ENCODE measurements around the gene FLNA. TPM values are rescaled to one million over a fixed set of nuclear protein-coding genes. Genes with fewer than 3 reads are reported as not detected.

Gene FLNA
- total RNA-seq, 2 experiments from 2014 or later = 1,602 to 2,011 TPM

DNA sequence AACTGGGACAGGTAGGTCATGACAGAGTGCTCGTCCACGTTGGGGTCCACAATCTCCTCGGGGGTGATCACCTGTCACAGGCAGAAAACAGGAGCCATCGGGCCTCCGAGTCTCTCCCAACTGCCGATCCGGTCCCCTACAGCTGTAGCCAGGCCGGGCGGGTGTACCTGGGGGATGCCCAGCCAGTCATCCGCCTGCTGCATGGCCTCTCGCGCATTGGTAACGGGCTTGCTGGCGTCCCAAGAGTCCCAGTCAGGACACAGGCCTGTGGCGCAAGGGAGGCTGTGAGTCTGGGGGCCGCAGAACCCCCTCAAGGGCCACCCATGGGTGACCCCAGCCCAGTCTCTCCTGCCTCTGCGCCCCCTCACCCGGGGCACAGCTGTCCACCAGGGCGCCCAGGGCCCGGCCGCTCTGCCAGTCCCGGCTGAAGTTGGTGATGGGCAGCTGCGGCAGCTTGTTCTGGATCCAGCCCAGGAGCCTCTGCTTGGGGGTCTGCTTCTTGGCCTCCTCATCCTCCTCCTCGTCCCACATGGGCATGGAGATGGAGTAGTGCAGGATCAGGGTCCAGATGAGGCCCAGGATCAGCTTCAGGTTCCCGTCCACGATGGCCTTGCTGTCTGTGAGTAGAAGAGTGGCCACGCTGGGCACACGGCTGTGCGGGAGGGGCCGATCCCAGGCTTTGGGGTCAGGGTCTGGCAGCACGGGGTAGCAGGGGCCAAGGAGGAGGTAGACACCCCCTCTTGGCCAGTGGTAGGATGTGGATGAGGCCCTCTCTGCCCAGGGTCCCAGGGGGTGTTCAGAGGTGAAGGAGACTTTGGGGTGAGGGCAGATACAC, 6.7 kb downstream of the FLNA start:
- Mint-ChIP-seq H3K27me3 (no peaks in the 10 kb centered on the region), H3K4me3 (peak overlapping the region; percentile 96), H3K36me3 (peaks cover 38% of the 10 kb centered on the region), H3K9me3 (ENCODE audit: low read depth) (no peaks in the 10 kb centered on the region), H3K4me1 (peaks cover 38% of the 10 kb centered on the region), H3K27ac (peak overlapping the region; percentile 83)
- ATAC-seq (no peak), DNase-seq (no peak)
- CTCF ChIA-PET = interaction anchor here (0.8 kb wide), 1 partner anchor 161 kb away, joined by 3 read pairs; no protein-coding TSS in a partner anchor

DNA sequence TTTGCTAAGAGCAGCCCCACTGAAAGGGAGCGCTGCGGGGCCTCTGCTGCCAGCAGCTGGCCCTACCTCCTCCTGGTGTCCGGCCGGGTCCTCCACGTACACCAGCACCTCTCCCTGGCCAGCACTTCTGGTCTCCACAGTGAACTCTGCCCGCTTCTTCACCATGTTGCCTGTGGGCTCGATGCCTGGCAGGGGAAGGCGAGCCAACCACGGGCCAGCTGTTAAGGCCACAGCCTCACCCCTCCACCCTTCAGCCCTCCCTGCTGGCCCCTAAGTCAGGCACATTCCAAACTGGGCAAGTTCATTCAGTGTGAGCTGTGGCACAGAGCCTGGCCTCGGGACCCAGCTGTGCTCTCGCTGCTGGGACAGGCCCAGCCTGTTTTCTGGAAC, 7.8 kb downstream of the FLNA start:
- ATAC-seq = no peak
- Mint-ChIP-seq H3K9me3 (ENCODE audit: low read depth) (no peaks in the 10 kb centered on the region), H3K4me3 (no peak overlapping the region), H3K27me3 (no peaks in the 10 kb centered on the region), H3K4me1 (peaks cover 38% of the 10 kb centered on the region), H3K36me3 (peaks cover 42% of the 10 kb centered on the region), H3K27ac (peak overlapping the region; percentile 56)
- DNase-seq = no peak
- CTCF ChIA-PET = interaction anchor here (1.4 kb wide), 1 partner anchor 16 kb away, joined by 5 read pairs; no protein-coding TSS in a partner anchor

DNA sequence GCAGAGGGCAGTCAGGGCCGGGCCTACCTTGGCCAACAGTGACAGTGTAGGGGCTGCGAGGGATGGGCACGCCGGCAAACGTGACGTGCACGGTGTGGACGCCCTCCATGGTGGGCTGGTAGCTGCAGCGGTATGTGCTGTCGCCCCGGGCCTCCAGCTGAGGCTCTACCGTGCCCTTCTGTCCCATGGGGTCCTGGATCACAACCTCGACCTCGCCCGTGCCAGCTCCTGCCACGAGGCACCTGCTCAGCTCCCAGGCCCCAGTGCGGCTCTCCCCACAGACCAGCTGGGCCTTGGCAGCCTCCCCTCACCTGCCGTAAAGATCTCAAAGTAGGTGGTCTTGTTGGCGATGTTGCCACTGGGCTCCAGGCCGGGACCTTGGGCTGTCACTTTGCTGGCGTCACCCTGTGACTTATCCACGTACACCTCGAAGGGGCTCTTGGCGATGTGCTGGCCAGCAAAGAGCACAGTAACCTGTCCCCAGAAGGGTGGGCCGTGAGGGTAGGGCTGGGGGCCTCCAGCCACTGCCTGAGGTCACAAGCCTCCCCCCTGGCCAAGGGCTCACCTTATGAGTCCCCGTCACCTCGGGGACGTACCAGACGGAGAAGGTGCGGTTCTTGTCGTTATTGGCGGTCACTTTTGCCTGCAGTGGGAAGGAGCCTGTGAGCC, 8.3 kb downstream of the FLNA start:
- H3K27me3 Mint-ChIP-seq = no peaks in the 10 kb centered on the region
- peaks cover 41% of the 10 kb centered on the region for H3K4me1 Mint-ChIP-seq
- no peak for DNase-seq
- no peak for ATAC-seq
- CTCF ChIA-PET = interaction anchor here (1.4 kb wide), 1 partner anchor 16 kb away, joined by 5 read pairs; no protein-coding TSS in a partner anchor
- H3K27ac Mint-ChIP-seq = peak overlapping the region; percentile 56
- peaks cover 46% of the 10 kb centered on the region for H3K36me3 Mint-ChIP-seq
- no peaks in the 10 kb centered on the region for H3K9me3 Mint-ChIP-seq (ENCODE audit: low read depth)
- H3K4me3 Mint-ChIP-seq = no peak overlapping the region

DNA sequence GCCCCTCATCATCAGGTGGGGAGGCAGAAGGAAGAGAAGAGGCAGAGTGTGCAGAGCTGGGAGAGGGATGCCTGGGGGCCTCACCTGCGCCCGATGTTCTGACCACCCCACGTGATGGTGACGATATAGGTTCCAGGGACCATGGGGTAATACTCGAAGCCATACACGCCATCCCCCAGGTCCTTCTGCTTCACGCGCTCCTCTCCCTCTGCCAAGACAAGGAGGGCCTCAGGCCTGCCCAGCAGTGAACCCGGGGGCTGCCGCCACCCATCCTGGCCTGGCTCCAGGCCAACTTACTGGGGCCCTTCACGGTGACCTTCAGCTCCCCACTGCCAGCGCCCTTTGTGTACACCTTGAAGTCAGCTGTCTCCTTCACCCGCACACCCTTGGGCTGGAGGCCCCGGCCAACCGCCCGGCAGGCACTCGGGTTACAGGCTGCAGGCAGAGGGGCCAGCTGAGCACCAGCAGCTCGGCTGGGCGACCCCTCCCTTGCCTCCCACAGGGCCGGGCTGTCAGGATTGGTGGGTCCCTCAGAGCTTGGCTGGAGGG, 9.3 kb downstream of the FLNA start:
- no peak overlapping the region for H3K4me3 Mint-ChIP-seq
- no peak overlapping the region for H3K27ac Mint-ChIP-seq
- no peaks in the 10 kb centered on the region for H3K27me3 Mint-ChIP-seq
- H3K4me1 Mint-ChIP-seq = peaks cover 47% of the 10 kb centered on the region
- H3K36me3 Mint-ChIP-seq = peaks cover 42% of the 10 kb centered on the region
- H3K9me3 Mint-ChIP-seq (ENCODE audit: low read depth) = no peaks in the 10 kb centered on the region
- DNase-seq (no peak), ATAC-seq (no peak)
- CTCF ChIA-PET = no interaction called here

DNA sequence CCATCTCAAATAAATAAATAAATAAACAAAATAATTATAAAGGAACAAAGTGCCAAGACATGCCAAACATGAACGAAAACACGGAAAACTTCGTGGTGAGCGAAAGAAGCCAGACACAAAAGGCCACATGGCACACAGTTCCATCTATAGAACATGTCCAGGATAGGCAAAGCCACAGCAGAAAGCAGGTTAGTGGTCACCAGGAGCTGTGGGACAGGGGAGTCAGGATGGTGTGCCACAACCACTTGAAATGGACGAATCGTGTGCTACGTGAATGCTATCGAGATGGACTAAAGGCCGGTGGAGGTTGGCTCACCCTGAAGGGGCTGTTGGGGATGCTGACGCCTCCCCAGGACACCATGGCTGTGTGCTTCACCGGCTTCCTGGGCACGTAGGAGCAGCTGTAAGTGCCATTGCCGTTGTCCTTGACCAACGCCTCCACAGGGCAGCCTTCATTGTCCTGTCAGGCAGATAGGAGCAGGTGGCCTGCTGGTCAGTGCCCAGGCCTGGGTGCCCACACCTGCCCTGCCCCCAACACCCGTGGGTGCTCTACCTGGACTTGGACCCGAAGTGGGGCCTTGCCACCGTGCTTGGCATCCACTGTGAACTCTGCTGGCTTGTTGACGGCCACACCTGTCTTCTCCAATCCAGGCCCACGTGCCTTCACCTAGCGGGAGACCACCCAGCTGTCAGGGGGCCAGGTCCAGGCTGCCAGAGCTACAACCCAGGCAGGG, 10.6 kb downstream of the FLNA start:
- Mint-ChIP-seq H3K27ac (no peak overlapping the region), H3K4me1 (peaks cover 53% of the 10 kb centered on the region), H3K27me3 (no peaks in the 10 kb centered on the region), H3K9me3 (ENCODE audit: low read depth) (no peaks in the 10 kb centered on the region), H3K4me3 (no peak overlapping the region), H3K36me3 (peaks cover 40% of the 10 kb centered on the region)
- DNase-seq (no peak), ATAC-seq (no peak)
- CTCF ChIA-PET = no interaction called here

DNA sequence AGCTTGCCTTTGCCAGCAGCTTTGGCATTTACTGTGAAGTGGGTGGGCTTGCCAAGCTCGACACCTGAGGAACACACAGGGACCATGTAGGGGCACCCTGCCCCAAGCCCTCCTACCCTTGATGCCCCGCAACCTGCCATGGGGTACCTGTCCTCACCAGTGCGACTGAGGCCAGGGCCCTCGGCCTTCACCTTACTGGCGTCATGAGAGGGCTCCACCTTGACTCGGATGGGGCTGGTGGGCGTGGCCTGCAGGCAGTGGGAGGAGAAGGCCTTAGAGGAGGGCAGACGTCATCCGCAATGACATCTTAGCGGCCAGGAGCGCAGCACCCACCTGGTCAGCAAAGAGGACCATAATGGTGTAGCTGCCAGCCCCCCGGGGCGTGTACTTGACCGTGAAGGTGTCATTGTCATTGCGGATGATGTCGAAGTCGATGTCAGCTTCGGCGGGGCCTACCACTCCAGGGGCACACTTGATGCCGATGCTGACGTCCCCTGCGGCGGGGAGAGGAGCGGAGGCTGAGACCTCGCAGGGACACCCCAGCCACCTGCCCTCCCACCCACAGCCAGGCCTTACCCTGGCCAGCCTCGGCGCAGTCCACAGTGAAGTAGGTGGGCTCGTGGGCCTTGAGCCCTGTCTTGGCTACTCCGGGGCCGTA, 12.2 kb downstream of the FLNA start:
- H3K27me3 Mint-ChIP-seq = no peaks in the 10 kb centered on the region
- CTCF ChIA-PET = no interaction called here
- no peak for ATAC-seq
- no peak for DNase-seq
- peaks cover 55% of the 10 kb centered on the region for H3K4me1 Mint-ChIP-seq
- no peak overlapping the region for H3K4me3 Mint-ChIP-seq
- no peak overlapping the region for H3K27ac Mint-ChIP-seq
- H3K9me3 Mint-ChIP-seq (ENCODE audit: low read depth) = no peaks in the 10 kb centered on the region
- peaks cover 40% of the 10 kb centered on the region for H3K36me3 Mint-ChIP-seq

- DNase-seq (no peak), ATAC-seq (no peak)
- Mint-ChIP-seq H3K4me1 (peaks cover 53% of the 10 kb centered on the region), H3K27me3 (no peaks in the 10 kb centered on the region), H3K27ac (no peak overlapping the region), H3K4me3 (no peak overlapping the region), H3K9me3 (ENCODE audit: low read depth) (no peaks in the 10 kb centered on the region), H3K36me3 (peaks cover 36% of the 10 kb centered on the region)
- CTCF ChIA-PET = no interaction called here
These were observed 14.2 kb downstream of the FLNA start for GRCh38 chrX:154360155-154360713.

GRCh38 chrX:154359362-154360154, 14.9 kb downstream of the FLNA start:
- no peak for ATAC-seq
- H3K4me1 Mint-ChIP-seq = peaks cover 50% of the 10 kb centered on the region
- CTCF ChIA-PET = no interaction called here
- no peaks in the 10 kb centered on the region for H3K27me3 Mint-ChIP-seq
- H3K36me3 Mint-ChIP-seq = peaks cover 33% of the 10 kb centered on the region
- no peak for DNase-seq
- H3K27ac Mint-ChIP-seq = no peak overlapping the region
- H3K4me3 Mint-ChIP-seq = no peak overlapping the region
- no peaks in the 10 kb centered on the region for H3K9me3 Mint-ChIP-seq (ENCODE audit: low read depth)

DNA sequence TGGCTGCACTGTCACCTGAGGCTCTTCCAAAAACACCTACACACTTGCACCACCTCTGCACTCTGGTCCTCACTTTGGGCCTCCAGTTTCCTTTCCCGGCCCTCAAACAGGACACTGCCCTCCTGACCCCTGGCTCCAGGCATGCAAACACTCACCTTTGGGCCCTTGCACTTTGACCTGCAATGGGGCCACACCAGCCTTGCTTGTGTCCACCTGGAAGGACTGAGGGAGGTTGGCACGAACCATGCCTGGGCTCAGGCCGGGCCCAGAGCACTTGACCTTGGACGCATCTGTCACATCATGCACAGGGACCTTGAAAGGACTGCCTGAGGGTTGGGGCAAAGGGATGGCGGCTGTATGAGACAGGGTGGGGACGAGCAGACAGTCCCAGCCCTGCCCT, 15.6 kb downstream of the FLNA start:
- no peaks in the 10 kb centered on the region for H3K27me3 Mint-ChIP-seq
- no peaks in the 10 kb centered on the region for H3K9me3 Mint-ChIP-seq (ENCODE audit: low read depth)
- ATAC-seq (no peak), DNase-seq (no peak)
- H3K4me3 Mint-ChIP-seq = no peak overlapping the region
- H3K27ac Mint-ChIP-seq = peak overlapping the region; percentile 52
- CTCF ChIA-PET = no interaction called here
- H3K36me3 Mint-ChIP-seq = peaks cover 31% of the 10 kb centered on the region
- peaks cover 53% of the 10 kb centered on the region for H3K4me1 Mint-ChIP-seq

- Mint-ChIP-seq H3K9me3 (ENCODE audit: low read depth) (no peaks in the 10 kb centered on the region), H3K4me1 (peaks cover 58% of the 10 kb centered on the region), H3K27me3 (no peaks in the 10 kb centered on the region), H3K36me3 (peaks cover 29% of the 10 kb centered on the region), H3K27ac (peak overlapping the region; percentile 52), H3K4me3 (no peak overlapping the region)
- no peak for DNase-seq
- no peak for ATAC-seq
- CTCF ChIA-PET = no interaction called here
These were observed 16.4 kb downstream of the FLNA start for GRCh38 chrX:154358011-154358410.

GRCh38 chrX:154357205-154357604, 17.2 kb downstream of the FLNA start:
- ATAC-seq (no peak), DNase-seq (no peak)
- Mint-ChIP-seq H3K36me3 (peaks cover 25% of the 10 kb centered on the region), H3K27me3 (no peaks in the 10 kb centered on the region), H3K9me3 (ENCODE audit: low read depth) (no peaks in the 10 kb centered on the region), H3K4me3 (no peak overlapping the region), H3K27ac (peak overlapping the region; percentile 52), H3K4me1 (peaks cover 62% of the 10 kb centered on the region)
- CTCF ChIA-PET = no interaction called here

DNA sequence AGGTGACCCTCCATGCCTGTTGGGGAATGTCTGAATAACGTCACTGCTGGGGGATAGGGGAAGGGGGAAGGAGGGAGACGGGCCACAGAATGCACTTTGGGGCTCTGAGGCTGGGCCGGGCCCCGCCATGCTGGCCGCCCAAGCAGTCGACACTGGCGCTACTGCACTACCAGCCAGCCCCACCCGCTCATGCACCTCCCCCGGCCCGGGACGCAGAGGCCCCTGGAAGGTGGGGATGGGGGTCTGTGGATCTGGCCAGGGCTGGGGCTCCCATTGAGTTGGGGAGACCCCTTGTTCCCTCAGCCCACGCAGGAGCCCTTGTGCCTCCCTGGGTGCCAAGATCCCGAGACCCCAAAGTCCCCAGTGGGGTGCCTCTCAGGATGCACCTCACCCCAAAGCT, 17.8 kb downstream of the FLNA start:
- H3K4me1 Mint-ChIP-seq = peaks cover 64% of the 10 kb centered on the region
- ATAC-seq = no peak
- peak overlapping the region; percentile 19 for H3K27ac Mint-ChIP-seq

More for the DNA sequence above, 17.8 kb downstream of the FLNA start:
- no peaks in the 10 kb centered on the region for H3K27me3 Mint-ChIP-seq
- H3K4me3 Mint-ChIP-seq = no peak overlapping the region
- peaks cover 23% of the 10 kb centered on the region for H3K36me3 Mint-ChIP-seq
- H3K9me3 Mint-ChIP-seq (ENCODE audit: low read depth) = no peaks in the 10 kb centered on the region
- CTCF ChIA-PET = no interaction called here
- no peak for DNase-seq
